IPS-11a (cell line): ENCODE data around the gene LARP4B.

ENCODE experiments used
- H3K4me3 ChIP-seq: one replicate; pipeline ENCODE4 v1.5.1; 2013; ENCODE audit warnings: low read depth, low read length, control low read depth

The LARP4B gene

GRCh38 chr10:870564-871166 lies 60.8 kb downstream of the LARP4B start:
- no peak overlapping the region for H3K4me3 ChIP-seq

- no peak overlapping the region for H3K4me3 ChIP-seq
Observed at GRCh38 chr10:869171-869570, 62.3 kb downstream of the LARP4B start.

GRCh38 chr10:867807-868206 lies 63.7 kb downstream of the LARP4B start:
- H3K4me3 ChIP-seq = no peak overlapping the region

GRCh38 chr10:866577-866941 lies 64.9 kb downstream of the LARP4B start:
- H3K4me3 ChIP-seq = no peak overlapping the region

- H3K4me3 ChIP-seq = no peak overlapping the region
Observed at GRCh38 chr10:865924-866576, 65.5 kb downstream of the LARP4B start.

- H3K4me3 ChIP-seq = no peak overlapping the region
Observed at GRCh38 chr10:865257-865656, 66.2 kb downstream of the LARP4B start.

- H3K4me3 ChIP-seq = no peak overlapping the region
Observed at GRCh38 chr10:860519-860918, 71.0 kb downstream of the LARP4B start.

- no peak overlapping the region for H3K4me3 ChIP-seq
Observed at GRCh38 chr10:856416-857157, 74.9 kb downstream of the LARP4B start.

GRCh38 chr10:855671-856070 lies 75.8 kb downstream of the LARP4B start:
- no peak overlapping the region for H3K4me3 ChIP-seq

GRCh38 chr10:855079-855478 lies 76.4 kb downstream of the LARP4B start:
- H3K4me3 ChIP-seq = no peak overlapping the region

- no peak overlapping the region for H3K4me3 ChIP-seq
Observed at GRCh38 chr10:853017-853416, 78.5 kb downstream of the LARP4B start.

GRCh38 chr10:852386-852785 lies 79.1 kb downstream of the LARP4B start:
- no peak overlapping the region for H3K4me3 ChIP-seq

- H3K4me3 ChIP-seq = no peak overlapping the region
Observed at GRCh38 chr10:851901-852300, 79.6 kb downstream of the LARP4B start.

GRCh38 chr10:850093-850492 lies 81.4 kb downstream of the LARP4B start:
- no peak overlapping the region for H3K4me3 ChIP-seq

- no peak overlapping the region for H3K4me3 ChIP-seq
Observed at GRCh38 chr10:847868-848267, 83.6 kb downstream of the LARP4B start.

GRCh38 chr10:846126-846685 lies 85.3 kb downstream of the LARP4B start:
- H3K4me3 ChIP-seq = no peak overlapping the region

GRCh38 chr10:845526-845925 lies 86.0 kb downstream of the LARP4B start:
- H3K4me3 ChIP-seq = no peak overlapping the region

GRCh38 chr10:844552-844951 lies 87.0 kb downstream of the LARP4B start:
- H3K4me3 ChIP-seq = no peak overlapping the region

GRCh38 chr10:843703-844102 lies 87.8 kb downstream of the LARP4B start:
- no peak overlapping the region for H3K4me3 ChIP-seq

GRCh38 chr10:842795-843194 lies 88.7 kb downstream of the LARP4B start:
- no peak overlapping the region for H3K4me3 ChIP-seq

- no peak overlapping the region for H3K4me3 ChIP-seq
Observed at GRCh38 chr10:841535-841934, 90.0 kb downstream of the LARP4B start.
